ENCODE results near the gene ZNF318.

The ZNF318 gene

DNA sequence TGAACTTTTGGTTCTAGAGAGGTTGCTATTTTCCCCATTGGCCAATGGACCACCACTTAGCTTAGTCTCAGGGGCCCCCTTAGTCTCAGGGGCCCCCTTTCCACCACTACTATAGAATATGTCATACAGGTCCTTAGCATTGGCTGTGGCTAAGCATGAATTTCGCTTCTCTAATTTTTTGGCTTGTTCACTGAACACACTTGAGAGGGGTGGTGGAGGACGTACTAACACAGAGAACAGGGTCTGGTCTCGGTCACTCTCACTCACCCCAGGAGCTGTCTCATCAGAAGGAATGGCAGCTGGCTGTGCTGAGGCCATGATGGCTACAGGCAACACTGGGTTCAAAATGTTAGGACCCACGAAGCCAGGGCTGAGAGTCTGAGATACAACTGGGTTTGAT, 30.3 kb downstream of the ZNF318 start:
- no peak for DNase-seq (ENCODE audit: low read depth, low spot score)
- no peak overlapping the region for H3K27ac ChIP-seq

DNA sequence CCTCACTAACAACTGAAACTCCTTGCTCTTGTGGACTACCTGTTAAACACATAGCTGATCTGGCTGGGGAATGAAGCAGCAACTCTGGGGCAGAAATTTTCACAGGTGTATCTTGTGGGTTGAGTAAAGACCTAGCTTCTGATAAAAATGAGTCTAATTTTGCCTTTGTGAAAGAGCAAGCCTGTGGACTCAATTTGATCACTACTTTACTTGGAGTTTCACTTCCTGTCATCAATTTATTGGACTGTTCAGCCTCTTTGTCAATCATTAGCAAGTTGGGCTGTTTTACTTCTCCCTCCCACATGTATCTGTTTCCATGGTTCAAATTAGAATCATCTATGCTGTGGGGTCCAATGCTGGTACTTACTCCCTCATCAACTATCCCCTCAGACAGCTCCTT, 31.2 kb downstream of the ZNF318 start:
- H3K27ac ChIP-seq = no peak overlapping the region
- DNase-seq (ENCODE audit: low read depth, low spot score) = no peak

DNA sequence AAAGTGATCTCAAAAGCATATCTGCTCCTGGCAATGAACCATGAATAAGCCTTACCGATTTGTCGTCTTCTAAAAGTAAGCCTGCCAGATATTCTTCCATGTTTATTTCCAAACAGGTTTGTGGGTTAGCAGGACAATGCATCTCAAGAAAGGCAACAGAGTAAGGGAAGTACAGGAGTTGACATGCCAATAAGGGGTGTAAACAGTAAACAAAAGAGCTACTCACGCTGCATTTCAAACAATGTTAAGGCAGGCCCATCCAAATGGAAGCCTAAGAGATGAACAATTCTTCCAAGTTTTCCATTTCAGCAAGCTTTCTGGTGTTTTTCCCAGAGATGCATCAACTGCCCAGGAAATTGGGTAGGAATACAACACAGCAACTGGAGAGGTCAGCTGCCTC, 33.1 kb downstream of the ZNF318 start:
- no peak for DNase-seq (ENCODE audit: low read depth, low spot score)
- no peak overlapping the region for H3K27ac ChIP-seq

DNA sequence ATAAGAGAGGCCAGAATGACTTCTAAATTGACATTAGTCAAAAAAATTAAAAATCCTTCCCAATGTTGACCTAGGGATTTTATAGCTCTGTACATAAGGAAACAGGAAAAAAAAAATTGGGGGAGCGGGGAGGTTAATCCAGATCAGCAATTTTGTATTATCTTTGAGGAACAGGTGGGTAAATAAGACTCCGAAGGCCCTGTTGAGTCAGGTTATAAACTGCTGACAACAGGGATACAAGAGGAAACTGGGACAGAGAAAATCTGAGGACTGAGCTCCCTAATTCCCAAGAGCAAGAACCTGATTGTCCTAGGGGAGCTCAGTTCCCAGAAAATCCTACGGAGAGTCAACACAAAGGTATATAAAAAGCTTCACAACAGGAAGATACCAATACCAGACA, 34.0 kb downstream of the ZNF318 start:
- no peak for DNase-seq (ENCODE audit: low read depth, low spot score)
- H3K27ac ChIP-seq = no peak overlapping the region

DNA sequence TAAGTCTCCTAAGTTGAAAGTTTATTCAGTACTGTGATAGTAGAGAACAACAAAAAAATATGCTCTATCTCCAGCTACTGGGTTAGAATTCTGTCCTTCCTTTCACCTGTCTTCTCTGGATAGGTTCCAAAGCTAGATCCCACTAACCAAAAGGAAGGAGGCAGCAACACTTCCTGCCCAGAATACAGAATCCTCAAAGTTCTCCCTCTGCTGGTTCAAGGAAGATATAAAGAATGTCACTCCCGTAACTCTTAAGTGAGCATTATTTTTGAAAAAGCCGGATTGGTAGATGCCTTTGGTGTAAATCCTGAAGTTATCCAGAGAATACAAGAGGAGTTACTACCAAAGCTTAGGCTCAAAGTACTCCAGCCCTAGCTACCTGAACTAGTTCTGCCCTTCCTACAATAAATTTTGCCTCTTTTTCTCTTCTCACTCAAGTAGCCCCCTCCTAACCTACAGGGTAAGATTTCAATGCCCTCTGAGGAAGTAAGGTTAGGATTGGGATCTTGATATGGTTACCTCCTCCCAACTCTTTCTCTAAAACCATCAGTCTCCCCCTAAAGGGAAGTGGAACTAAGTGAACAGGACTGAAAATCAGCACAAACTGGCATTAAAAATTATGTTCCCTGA, 34.9 kb downstream of the ZNF318 start:
- DNase-seq (ENCODE audit: low read depth, low spot score) = no peak
- H3K27ac ChIP-seq = no peak overlapping the region

DNA sequence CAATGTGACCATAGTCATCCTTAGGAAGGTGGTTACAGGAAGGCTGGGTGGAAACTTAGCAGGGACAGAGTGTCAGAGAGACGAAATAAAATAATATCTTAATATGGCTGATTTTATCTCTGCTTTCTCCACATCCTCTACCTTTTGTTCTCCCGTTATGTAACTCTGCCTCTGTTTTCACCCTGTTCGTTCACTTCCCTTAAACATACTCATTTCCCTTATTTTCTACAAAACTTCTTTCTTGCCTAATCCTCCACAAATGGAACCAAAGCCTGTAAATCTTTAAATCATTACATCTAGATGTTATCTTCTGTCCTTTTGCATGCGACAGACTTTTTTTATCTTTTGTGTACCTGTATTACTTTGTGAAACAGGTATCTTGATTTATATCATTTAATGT, 37.6 kb downstream of the ZNF318 start:
- H3K27ac ChIP-seq = no peak overlapping the region
- no peak for DNase-seq (ENCODE audit: low read depth, low spot score)

DNA sequence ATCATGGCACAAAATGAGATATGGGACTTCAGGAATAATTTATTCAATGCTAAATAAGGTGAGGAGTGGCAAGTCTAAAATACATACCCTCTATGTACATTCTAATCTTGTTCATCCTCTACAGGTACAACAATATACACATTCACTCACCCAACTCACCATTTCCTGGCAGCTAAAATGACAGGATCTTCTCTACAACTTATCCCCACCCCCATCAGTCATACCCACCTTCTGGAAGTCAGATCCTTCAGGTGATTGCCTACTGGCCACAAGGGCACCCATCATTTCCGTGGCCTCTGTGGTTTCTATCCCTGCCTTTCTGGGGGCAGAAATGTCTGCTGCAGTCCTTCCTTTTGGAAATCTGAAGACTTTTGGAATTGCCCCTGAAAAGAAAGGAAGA, 38.0 kb downstream of the ZNF318 start:
- DNase-seq (ENCODE audit: low read depth, low spot score) = no peak
- no peak overlapping the region for H3K27ac ChIP-seq

DNA sequence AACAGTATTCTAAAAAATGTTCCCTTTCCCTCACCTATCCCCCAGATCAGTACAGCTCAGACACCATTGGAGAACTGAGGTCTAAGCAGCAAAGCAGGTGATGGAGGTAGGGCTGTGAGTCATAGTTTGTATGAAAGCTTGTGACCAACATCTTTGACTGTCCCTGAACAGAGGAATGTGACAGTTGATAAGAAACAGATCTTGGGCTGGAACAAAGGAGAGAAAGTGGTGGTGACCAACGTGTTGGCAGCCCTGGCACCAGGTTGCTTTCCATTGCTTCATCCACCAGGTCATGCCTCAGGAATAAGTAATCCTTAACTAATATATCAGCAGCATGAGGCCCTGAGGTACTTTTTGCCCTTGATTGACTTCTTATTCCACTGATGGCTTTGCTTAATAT, 40.9 kb downstream of the ZNF318 start:
- DNase-seq (ENCODE audit: low read depth, low spot score) = no peak
- H3K27ac ChIP-seq = no peak overlapping the region

DNA sequence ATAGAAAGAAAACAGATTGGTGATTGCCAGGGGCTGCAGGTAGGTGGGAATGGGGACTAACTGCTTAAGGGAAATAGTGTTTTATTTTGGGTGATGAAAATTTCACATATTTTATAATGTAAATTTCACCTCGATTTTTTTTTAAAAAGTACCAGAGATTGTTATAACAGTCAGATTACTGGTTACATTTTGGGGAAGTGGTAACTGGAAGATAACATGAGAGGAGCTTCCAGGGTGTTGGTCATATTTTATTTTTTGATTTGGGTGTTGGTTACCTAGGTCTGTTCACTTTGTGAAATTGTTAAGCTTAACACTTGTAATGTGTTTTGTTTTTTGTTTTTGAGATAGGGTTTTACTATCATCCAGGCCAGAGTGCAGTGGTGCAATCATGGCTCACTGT, 43.6 kb downstream of the ZNF318 start:
- H3K27ac ChIP-seq = no peak overlapping the region
- DNase-seq (ENCODE audit: low read depth, low spot score) = no peak

DNA sequence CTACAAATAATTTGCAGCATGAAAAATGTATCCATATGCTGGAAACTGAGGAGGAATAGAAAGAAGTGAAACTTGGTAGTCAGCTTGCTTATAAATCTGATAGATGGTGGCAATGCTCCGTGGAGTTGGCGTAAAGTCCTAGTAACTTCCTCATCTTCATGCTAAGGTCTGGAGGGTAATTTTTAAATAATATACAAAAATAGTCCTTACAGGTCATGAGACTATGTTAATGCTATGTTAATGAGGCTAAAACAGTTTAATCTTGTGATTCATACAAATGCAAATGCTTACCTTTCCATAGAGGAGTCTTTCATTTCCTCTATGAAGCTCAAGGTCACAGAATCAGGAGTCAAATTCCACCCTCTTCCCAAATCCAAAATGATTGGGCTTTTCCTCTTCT, 51.4 kb downstream of the ZNF318 start:
- no peak for DNase-seq (ENCODE audit: low read depth, low spot score)
- no peak overlapping the region for H3K27ac ChIP-seq

DNA sequence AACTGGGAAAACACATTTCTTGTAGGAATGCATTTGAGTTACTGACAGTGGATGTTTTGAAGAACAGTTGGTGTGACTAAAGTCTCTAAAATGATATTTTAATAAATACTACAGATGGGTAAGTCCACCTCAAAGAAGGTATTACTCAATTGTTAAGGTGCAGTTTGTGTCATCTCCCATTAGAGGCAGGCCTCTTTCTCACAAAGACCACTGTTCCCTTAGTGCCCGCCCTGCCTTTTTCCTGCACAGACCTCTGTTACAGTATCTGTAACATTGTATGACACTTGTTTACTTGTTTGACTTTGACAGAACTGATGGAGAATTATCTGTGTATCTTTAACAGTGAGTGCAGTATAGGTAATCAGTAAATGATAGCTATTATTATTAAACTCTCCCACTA, 55.6 kb downstream of the ZNF318 start:
- no peak overlapping the region for H3K27ac ChIP-seq
- DNase-seq (ENCODE audit: low read depth, low spot score) = no peak

DNA sequence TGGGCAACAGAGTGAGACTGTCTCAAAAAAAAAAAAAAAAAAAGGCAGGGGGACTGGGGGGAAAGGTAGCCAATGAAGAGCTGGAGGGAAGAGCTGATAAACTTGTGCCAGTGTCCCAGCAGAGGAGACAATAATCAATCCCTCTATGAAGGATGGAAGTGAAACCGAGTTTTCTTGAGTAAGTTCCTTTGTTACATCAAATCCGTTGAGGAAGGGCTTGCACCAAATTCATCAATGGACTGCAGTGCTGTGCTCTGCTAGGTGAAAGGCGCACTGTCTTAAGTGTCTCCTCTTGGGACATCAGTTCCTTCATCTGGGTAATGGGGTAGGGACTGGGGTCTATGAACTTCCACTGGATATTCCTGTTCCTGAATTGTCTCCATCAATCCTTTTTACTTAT, 57.8 kb downstream of the ZNF318 start:
- H3K27ac ChIP-seq = no peak overlapping the region
- no peak for DNase-seq (ENCODE audit: low read depth, low spot score)

DNA sequence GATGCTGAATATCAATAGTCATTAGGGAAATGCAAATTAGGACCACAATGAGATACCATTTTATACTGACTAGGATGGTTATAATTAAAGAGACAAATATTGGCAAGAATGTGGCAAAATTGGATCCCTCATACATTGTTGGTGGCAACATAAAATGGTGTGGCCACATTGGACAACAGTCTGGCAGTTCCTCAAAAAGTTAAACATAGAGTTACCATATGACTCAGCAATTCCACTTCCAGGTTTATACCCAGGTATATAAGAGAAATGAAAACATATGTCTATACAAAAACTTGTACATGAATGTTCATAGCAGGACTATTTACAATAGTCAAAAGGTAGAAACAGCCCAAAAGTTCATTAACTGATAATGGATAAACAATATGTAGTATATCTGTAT, 58.8 kb downstream of the ZNF318 start:
- H3K27ac ChIP-seq = no peak overlapping the region
- DNase-seq (ENCODE audit: low read depth, low spot score) = no peak

DNA sequence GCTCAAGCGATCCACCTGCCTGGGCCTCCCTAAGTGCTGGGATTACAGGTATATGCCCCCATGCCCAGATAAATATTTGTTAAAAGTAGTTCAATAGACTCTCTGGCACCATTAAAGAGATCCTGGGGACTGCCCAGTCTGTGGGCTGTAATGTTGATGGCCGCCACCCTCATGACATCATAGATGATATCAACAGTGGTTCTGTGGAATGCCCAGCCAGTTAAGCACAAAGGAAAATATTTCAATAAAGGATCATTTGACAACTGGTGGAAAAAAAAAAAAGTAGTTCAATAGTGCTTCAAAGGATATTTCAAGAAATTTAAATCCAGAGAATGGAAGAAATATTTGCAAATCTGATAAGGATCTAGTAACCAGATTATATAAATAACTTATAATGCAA, 59.3 kb downstream of the ZNF318 start:
- DNase-seq (ENCODE audit: low read depth, low spot score) = no peak
- no peak overlapping the region for H3K27ac ChIP-seq

DNA sequence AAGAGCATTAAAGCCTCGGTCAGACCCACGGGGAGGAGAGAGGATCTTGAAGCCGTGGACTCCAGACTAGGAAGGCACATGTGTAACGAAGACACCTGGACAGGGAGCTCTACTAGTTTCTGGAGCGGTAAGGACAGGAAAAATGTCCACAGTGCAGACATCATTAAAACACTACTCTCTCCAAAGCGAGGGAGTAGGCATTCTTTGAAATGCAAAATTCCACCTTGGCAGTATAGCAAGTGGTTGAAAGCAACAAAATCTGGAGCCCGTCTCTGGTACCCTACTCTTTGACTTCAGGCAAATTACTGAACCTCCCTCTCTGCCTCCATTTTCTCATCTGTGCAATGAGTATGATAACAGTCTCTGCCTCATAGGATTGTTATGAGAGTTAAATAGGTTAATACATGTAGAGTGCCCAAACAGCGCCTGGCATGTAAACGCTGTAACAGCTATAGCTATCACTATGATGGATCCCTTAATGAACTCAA, 60.4 kb downstream of the ZNF318 start:
- no peak overlapping the region for H3K27ac ChIP-seq
- no peak for DNase-seq (ENCODE audit: low read depth, low spot score)

DNA sequence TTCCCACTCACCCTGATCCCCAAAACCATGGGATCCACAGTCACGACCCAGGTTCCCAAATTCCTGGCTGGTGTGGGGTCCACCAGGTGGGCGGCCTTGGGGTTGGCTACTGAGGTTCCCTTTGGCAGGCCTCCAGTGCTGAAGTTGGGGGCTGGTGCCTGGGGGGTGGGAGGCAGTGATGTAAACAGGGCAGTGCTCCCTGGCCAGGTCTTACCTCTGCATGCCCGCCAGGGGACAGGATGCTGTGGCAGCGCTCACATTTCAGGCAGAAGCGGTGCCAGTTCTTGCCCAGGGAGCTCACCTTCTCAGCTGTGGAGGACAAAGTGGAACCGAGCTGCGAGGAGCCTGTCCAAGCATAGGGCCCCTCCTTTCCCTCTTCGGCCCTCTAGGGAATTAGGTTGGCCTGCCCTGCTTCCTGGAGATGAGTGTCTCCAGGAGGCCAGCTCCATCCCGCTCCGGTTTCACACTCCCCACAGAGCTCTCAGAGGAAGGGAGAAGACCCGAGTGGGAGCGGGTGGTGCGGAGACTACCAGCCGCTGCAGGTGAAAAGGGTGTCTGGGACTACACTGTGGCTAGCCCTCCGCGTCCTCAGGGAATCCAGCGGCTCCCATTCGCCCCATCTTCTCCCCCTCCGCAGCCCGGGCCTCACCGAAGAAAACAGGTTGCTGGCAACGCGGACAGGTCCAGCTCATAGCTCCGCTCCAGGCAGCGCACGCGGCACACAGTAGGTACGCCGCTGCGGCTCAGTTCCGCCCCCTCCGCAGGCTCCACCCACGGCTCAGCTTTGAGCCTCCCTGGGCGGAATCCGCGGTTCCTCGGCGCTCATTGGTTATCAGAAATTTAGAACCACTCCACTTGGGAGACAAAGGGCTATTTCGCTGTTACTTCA, 61.1 kb downstream of the ZNF318 start, which contains the start of gene CRIP3:
TSS of gene CRIP3 (minus strand) at position 726 of the 889 bp plus-strand sequence. CDS start at position 692, 34 bp downstream.
- no peak within 1 kb of the TSS for H3K27ac ChIP-seq
- no peak for DNase-seq (ENCODE audit: low read depth, low spot score)

DNA sequence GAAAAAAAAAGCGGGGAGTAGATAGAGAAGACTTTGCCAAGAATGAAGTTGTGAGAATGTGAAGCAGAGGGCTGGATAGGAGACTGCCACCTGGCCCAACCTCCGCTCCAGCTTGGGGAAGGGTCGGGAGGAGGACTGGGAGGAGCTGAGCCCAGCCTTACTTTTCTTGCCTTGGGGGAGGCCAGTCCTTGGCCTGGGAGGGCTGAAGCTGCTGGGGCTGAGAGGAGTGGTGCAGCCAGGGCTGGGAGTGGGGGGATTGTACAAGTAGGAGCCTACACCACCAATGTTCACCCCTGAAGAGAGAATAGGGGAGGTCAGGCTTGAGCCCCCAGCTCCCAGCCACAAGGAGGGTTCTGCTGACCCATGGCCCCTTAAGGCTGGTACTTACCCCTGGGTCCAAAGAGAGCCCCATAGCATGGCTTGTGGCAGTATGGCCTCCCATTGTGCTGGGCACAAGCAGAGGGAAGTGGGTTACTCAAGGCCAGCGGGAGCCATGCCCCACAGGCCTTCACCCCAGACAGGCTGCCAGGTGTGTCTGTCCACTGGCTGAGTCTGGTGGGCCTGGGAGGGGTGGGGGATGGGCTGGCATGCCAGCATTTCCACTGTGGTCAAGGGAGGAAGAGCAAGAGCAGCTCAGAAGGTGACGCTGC, 61.9 kb downstream of the ZNF318 start:
- H3K27ac ChIP-seq = no peak overlapping the region
- DNase-seq (ENCODE audit: low read depth, low spot score) = no peak

DNA sequence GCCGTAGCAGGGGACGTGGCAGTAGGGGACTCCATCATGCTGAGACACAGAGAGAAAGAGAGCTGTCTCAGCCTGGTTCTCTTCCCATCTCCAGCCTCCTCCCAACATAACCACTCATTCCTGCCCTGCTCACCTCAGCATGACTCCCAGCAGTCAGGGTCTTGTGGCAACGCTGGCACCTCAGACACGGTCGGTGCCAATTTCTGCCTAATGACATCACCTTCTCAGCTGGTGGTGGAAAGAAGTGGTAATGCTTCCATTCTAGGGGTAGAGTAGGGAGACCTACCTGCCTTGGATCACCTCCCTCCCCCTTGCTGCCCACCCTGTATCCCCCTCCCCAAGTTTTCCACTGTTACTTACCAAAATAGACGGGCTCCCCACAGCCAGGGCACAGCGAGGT, 63.4 kb downstream of the ZNF318 start:
- no peak overlapping the region for H3K27ac ChIP-seq
- no peak for DNase-seq (ENCODE audit: low read depth, low spot score)

DNA sequence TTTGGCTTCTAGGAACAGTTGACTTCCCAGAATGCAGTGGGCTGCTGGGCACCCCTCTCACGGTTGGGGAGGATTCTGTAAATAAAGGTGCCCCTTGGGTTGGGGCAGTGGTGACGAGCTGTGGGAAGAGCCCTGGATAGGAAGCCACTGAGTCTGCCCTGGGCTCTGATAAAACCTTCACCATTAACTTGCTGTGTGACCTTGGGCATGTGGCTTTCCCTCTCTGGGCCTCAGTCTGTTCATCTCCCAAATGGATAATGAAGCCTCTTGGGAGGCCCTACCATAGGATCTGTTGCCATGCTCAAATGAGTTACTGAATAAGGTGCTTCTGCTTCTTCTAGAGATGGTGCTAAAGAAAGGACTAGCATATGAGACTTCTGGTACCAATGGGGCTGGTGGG, 64.6 kb downstream of the ZNF318 start:
- no peak for DNase-seq (ENCODE audit: low read depth, low spot score)
- H3K27ac ChIP-seq = no peak overlapping the region

DNA sequence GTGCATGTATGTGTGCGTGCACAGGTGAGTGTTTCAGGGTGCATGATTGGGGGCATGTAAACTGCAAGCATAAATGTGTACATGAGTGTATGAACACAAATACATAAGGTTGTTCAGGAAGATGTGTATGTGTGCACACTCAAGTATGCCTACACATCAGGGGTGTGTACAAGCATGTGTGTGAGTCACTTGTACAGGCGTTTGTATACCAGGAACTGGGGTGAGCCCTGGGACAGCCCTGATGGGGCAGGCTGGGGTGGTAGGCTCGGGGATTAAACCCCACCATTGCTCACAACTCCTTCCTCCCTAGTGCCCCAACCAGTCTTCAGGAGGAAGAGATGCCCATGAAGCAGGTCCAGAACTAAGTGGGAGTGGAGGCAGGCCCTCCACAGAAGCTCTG, 65.1 kb downstream of the ZNF318 start:
- no peak for DNase-seq (ENCODE audit: low read depth, low spot score)
- no peak overlapping the region for H3K27ac ChIP-seq

DNA sequence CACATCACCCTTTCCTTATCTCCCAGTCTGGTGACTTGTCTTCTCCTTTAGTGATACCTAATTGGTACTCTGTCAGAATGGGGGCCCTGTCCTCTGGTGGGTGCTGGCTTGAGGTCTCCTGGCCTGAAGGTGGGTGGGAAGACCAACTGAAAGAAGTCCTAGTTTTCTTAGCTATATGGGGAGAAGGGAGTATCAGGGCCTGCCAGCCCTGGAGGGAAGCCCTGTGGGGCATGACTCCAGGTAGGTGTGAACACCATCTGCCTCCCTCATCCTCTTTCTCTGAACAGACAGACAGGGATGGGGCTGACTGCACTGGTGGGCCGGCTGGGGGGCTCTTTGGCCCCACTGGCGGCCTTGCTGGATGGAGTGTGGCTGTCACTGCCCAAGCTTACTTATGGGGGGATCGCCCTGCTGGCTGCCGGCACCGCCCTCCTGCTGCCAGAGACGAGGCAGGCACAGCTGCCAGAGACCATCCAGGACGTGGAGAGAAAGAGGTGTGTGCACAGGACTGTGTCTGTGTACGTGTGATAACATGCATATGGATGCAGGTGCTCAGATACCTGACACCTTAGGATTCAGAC, 65.6 kb downstream of the ZNF318 start:
- H3K27ac ChIP-seq = no peak overlapping the region
- DNase-seq (ENCODE audit: low read depth, low spot score) = no peak

All from epithelial cell of prostate (primary cell).